ENCODE measurements around the gene TRPC4.

Gene TRPC4

DNA sequence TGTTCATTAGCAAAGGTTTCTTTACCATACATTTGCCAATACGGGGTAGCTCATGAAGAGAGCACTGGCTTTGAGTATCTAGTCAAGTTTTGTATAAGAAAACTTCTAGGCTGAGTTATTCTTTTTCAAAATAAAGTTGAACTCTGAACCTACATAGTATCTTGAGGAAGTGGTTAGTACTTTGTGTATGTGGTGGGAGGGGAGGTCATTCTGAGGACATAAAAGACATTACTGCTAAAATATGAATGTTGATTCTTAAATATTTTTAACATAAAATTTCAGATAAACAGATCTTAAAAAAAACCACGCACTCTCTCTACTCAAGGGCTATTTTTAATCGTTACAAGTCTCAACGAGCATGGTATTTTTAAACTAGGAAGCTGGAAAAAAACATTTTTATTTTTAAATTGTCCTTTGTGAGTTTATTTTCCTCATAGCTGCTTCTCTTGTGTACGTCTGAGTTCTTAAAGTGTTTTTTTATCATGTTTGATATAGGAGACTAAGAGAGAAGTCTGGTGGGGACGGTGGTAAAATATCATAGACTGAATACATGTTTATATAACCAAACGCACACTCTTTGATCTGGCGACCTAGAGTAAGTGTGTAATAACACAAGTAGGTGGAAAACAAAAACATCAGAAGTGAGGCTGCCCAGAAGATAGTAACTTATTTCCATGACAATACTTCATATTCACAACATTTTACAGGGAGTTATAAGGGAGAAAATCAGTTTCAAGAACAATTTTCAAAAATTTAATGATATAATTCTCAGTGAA is 153.0 kb downstream of the TRPC4 start:
- no peak for DNase-seq (ENCODE audit: low read depth)

DNA sequence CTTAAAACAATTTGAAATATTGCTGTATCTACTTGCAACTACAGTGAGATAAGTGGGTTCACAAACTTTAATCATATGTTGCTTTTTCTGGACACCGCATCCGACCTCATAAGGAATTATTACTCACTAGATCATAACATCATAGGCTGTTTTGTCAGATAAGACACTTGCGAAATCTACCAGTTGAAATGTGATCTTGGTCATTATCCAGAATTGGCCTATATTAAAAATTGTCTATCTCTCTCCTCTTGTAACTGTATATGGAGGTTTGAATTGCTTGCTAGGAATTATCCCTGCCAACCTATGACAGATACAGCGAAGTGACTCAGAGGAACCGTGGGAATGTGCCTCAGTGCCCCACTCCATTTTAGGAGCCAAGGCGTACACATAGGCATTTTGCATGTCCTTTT is 154.0 kb downstream of the TRPC4 start:
- DNase-seq (ENCODE audit: low read depth), result no peak

DNA sequence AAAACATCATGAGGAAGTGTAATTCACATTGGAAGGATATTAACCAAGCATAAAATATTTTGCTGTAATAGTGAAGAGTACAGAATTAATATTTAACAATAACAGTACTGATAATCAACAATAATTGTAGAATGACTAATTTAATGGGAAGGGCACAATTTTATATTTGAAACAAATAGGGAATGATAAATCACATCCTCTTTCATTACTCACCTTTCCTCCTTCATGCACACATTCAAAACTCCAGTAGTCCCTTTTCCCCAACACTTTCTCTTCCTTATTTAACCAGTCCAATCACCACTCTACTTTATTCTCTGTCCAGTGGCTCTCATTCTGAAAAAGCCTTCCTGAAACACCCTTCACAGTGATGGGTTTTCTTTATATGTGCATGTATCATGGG is 160.3 kb downstream of the TRPC4 start:
- no peak for DNase-seq (ENCODE audit: low read depth)

DNA sequence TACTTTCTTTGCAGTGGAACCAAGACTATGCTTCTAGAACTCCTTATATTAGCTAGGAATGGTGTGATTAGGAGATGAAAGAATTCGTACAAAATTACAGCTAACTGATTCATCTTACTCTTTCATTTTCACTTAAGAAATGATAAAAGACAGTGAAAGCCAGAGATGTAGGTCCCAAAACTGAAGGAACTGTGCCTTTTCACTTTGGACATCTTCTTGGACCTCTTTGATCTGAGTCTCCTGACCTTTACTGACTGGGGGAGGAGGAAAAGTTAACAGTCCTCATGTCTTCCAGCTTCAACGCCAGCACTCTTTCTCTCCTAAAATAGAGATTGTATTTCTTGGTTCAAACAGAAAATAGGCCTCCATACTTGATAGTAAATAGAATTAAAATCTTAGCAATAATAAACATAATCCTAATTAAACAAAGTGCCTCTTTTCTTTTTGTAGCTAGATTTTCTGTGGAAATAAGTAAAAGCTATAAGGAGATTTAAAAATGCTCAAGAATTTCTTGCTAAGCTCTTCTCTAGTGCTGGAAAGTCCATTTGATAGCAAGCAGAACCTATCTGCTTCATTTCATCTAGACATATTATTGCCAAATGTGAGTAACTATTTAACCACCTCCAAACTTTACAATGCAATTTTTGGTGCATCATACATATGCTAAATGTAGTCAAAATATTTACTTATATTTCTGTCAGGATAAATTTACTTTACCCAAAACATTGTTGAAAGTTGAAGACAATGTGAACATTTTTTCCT is 161.7 kb downstream of the TRPC4 start:
- DNase-seq (ENCODE audit: low read depth), result no peak

DNA sequence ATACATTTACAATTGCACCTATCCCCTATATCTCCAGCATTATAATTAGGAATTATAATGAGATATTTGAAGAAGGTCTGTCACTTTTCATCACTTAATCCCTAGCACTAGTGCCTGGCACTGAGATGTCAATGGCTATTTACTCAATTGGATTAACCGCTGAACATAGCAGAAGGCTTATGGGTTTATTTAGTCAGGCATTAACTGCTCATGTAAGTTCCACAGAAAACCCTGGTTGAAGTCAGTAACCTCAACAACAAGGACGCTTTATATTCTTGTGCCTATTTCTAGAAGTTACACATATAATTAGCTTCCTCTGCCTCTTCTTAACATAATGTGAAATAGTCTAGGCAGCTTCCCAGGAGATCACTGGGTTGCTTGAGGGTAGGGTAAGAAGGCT is 163.5 kb downstream of the TRPC4 start:
- no peak for DNase-seq (ENCODE audit: low read depth)

DNA sequence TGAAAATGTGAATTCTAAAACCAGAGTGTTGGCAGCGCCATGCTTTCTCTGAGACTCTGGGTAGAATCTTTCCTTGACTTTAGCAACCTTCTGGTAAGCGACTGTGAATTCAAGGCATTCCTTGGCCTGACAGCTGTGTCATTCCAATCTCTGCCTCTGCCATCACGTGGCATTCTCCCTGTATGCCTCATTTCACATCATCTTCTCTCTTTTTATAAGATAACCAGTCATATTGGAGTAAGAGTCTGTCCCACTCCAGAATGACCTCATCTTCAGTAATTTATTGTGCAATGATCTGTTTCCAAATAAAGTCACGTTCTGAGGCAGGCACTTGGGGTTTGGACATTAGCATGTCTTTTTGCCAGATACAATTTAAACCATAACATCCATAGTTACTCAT is 167.6 kb downstream of the TRPC4 start:
- DNase-seq (ENCODE audit: low read depth), result no peak

DNA sequence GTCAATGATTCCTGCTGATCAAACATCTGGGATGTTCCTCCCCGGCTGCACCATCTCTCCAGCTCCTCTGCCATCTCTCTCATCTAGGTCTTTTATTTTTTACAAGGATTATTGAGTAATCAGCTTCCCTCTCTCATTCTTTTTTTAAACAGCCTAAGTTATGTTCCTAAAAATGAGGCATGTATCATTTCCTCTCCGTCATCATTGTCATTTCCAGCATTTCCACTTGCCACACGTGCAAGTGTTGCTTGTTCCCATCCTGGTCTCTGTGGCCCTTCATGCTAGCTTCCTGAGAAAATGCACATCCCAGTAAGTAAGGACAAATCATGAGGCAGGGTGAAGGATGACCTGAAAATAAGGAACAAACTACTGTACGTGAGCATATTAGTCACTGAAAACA is 168.3 kb downstream of the TRPC4 start:
- DNase-seq (ENCODE audit: low read depth), result no peak

DNA sequence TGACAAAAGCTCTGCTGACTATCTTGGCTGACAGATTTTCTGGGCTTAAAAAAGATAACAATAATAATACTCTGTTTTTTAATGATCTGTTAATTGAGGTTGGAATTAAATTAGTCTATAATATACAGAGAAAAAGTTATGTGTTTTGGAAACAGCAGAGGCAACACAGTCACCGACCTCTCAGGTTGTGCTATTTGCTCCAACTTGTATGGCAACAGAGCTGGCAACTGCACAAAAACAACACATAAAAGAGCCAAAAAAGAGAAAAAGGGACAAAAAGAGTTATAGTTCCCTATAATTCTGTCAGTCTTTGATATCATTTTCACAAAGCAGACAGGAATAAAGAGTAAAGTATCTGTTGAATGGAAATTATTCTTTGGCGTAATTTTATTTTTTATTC is 168.7 kb downstream of the TRPC4 start:
- no peak for DNase-seq (ENCODE audit: low read depth)

DNA sequence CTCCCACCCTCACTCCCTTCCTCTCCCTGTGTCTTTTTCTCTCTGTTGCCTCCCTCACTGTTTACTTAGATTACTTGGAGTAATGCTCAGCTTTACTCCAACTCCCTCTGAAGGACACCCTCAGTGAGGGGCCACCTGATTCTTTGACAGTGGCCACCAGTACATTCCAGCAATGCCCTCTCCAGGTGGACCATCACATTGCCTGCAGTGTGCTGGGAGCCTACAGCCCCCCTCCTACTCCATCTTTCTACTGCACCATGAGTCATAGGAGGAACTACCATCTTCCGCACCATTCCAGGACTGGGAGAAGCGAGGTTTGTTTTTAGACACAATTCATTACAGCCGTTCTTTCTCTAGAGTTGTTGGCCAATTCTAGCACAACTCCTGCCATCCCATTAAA is 174.4 kb downstream of the TRPC4 start:
- DNase-seq (ENCODE audit: low read depth), result no peak

DNA sequence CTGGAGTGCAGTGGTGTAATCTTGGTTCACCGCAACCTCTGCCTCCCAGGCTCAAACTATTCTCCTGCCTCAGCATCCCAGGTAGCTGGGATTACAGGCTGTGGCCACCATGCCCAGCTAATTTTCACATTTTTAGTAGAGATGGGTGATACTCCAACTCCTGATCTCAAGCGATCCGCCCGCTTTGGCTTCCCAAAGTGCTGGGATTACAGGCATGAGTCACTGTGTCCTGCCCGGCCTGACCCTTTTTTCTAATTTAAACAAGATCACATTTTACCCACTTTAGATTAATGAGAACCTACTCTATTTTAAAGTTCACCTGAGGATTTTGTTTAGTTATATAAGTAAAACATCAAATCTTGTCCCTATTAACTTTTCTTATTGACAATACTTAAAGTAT is 179.2 kb downstream of the TRPC4 start:
- no peak for DNase-seq (ENCODE audit: low read depth)

DNA sequence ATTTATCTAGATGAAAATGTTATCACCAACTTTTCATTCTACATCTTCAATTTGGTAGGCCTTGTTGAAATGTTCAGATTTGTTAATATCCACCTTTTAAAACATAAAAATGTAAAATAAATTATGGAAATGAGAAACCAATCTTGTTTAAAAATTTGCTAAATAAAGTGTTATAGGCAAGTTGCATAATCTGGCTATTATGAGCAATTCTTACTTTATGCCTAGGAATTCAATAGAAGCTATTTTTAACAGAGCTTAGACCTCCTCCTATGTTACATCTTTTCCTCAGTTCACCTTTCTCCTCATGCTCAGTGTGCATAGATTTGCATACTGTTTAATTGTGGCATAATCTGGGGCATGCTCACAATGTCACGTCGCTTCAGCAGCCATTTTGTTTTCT is 183.1 kb downstream of the TRPC4 start:
- DNase-seq (ENCODE audit: low read depth), result no peak

DNA sequence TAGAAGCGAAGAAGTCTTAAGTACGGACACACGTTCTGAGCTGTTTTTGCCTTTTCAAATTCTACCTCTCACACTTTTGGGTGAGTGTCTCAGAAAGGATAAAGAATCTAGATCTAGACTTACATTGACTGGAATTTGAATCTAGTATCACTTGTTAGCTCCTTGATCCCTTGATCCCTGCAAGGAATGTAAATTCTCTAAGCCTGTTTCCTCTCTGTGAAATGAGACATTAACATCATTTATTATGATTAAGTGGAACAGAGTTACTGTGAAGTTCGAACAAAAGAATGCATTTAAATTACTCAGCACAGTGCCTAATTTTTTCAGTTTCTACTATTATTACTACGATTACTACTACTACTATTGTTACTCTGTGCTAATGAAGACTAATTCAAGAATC is 184.4 kb downstream of the TRPC4 start:
- no peak for DNase-seq (ENCODE audit: low read depth)

DNA sequence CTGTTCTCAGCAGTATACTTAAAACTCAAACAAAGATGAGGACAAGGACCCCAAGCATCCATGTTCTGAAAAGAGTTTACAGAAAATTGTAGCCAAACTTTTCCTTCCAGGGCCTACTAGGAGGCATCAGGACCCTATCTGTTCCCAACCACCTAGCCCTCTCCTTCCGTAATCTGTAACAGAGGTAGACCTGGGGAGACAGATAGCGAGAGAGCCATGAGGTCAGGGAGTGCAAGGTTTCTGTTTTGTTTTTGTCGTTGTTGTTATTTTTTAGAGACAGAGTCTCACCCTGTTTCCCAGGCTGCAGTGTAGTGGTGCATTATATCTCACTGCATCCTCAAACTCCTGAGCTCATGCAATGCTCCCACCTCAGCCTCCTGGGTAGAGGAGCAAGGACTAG is 187.1 kb downstream of the TRPC4 start:
- DNase-seq (ENCODE audit: low read depth), result no peak

DNA sequence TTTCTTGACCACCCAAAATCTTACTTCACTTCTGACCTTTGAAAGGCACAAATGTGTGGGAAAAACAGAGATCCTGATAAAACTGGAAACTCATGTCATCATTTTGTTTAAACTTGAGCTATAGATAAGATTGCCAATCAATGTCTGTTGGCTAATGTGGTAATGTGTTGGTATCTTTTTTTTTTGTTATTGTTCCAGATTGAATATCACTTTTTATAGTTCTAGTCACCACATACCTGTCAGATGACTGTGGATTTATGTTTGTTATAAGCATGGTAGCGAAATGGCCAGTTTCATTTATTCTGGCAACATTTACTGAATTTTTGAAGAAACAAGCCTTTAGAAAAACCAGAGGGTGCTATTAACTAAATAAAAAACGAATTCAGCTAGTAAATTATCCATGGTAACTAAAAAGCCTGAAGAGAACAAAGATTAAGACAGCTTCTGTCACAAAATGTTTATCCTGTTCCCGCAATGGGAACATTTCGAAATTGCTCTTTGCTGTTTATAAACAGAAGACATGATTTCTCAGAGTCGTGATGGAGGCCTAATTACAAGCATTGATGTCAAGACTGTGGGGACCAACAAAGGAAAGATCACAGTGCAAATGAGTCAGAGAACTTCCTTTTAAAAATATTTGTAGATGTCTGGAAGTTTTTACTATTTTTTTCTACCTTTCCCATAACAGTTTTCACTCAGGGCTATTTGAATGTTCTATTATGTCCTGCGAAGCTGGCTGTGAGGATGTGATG is 188.1 kb downstream of the TRPC4 start:
- no peak for DNase-seq (ENCODE audit: low read depth)

DNA sequence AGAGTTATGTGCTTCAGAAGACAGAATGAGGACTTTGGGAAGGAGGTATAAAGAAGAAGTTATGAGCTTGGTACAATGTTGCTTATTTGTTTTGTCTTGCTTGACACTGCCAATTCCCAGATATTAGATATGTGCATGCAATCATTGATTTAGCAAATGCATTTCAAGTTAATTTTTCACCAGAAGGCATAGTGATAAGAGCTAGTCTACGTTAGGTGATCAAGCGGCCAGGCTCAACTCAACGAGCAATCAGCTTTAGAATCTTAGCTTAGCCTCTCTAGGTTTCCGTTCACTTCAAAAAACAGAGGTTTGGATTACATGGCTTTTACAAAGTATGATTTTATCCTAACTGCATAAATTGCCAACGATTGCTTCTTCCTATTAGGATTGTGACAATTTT is 189.4 kb downstream of the TRPC4 start:
- no peak for DNase-seq (ENCODE audit: low read depth)

DNA sequence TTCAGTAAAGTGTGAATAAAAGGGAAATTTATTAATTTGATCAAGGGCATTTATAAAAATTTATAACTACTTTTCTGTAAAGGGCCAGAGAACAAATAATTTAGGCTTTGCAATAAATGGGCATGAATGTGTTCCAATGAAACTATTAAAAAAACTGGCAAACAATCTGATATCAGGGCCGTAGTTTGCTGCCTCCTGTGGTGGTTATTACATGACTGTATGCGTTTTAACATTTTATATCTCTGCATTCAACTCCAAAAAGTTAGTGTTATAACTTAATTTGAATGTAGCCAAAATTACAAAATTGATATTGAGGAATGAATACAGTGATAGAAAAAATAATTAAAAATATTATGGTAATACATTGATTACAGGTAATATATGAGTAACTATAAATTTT is 190.5 kb downstream of the TRPC4 start:
- DNase-seq (ENCODE audit: low read depth), result no peak

DNA sequence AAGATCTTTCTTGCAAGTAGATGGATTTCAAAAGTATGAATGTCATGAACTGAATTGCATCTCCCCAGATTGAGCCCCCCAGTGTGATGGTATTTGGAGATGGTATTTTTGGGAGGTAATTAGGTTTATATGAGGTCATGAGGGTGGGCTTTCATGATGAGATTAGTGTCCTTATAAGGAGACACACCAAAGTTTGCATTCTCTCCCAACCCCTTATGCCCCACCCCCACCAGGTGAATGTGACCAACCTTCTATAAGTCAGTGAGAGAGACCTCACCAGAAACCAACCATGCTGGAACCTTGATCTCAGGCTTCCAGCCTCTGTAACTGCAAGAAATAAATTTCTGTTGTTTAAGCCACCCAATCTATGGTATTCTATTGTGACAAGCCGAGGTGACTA is 199.7 kb downstream of the TRPC4 start:
- no peak for DNase-seq (ENCODE audit: low read depth)

DNA sequence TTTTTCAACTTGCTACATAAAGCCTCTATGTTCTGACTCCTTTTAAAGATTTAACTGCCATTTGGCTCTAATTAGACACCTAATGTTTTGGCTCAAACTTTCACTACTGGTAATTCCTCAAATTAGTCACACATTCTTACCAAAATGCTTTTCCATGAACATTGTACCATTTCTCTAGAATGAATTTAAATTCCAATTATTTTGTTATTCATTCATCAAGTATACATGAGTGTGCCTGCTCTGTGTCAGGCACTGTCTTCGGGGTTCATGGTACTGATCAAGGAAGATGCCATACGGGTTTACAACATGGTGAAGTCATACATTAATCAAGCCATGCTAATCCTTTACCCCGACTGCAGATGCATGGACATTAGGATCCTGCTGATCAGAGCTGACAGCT is 201.9 kb downstream of the TRPC4 start:
- DNase-seq (ENCODE audit: low read depth), result no peak

DNA sequence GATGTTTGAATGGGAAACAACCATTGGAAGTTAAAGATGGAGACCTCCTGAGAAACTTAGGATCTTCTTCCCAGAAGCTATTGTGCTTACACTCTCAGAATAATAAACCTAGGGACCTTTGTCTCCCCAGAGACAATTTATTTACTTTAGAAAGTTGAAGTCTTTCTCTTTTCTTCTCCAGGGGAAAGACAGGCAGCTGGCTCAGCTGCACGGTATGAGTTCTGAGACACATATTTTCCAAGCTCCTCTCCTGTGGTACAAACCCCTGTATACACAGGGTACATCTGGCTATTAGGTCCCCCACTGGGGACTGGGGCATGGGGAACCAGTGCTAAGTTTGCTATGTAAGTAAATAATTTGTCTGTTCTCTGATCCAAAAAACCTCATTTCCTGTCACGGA is 203.5 kb downstream of the TRPC4 start:
- no peak for DNase-seq (ENCODE audit: low read depth)

DNA sequence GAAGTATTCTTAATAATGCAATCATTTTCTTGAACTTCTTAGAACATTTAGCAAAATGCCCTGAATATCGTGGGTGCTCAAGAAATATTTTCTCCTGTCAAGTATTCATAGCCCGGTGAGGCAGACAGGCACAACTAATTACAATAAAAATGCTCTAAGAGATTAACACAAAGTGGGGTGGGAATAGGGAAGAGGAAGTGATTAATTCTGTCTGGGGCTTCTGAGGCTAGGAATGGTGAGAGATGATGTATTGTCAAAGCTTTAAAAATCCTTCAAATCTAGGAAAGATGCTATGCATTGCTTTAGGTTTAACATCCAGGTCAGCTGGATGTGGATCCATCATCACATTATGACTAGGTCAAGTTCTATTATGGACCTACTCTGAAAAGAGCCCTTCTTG is 204.2 kb downstream of the TRPC4 start:
- no peak for DNase-seq (ENCODE audit: low read depth)

DNA sequence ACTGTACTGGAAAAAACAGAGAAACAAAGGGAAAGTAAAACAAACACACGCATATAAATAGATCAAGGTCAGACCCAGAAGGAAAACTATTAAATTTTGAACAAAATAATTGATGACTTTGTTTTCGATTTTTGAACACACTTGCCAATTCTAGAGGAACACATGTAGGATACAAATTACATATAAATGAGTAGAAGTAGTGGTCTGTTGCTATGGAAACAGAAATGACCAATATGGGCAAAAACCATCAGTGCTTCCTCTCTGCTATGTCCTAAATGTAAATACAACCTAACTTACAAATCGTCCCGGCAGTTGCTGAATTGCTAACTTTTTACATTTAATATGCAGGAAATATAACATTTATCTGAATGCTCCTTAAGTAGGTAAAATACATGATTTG is 205.8 kb downstream of the TRPC4 start:
- DNase-seq (ENCODE audit: low read depth), result no peak

DNA sequence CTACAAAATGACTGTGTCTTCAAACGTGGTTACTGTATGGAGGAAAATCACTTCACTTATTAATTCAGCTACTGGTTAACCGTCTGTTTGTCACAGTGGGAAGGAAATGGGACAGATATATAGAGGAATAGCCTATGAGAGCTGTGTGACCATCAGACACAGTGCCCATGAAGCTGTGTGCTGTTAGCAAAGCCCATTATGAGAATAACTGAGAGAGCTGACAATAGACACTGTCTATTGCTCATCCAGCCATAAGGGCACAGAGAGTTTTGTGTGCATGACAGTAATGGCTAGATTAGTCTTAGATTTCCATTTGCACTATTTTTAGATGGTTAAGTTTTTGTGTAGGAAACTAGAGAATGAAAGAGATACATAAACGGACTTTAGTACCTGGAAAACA is 206.9 kb downstream of the TRPC4 start:
- no peak for DNase-seq (ENCODE audit: low read depth)

DNA sequence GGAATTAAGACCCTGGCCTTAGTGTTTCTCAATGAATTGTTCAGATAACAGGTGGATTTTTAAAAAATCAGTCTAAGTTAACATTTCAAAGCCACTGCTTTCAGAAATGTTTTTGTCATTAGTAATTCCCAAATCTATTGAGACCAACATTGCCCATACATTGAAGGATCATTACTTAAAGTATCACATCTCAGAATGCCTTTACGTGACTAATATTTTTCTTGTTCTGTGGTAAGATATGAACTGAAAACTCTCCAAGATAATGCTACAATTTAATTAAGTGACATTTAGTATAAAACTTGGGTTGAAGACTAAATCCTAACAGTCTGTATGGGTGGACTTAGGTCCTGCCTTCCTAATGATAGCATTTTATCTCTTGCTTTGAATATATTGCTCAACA is 211.6 kb downstream of the TRPC4 start:
- DNase-seq (ENCODE audit: low read depth), result no peak

Data from stimulated activated CD8-positive, alpha-beta memory T cell treated with anti-CD3 and anti-CD28 coated beads, Interleukin-15, amount 100 ng/mL, for 1 hour (primary cell).